ENCODE results near the gene ASS1.

ASS1 gene

DNA sequence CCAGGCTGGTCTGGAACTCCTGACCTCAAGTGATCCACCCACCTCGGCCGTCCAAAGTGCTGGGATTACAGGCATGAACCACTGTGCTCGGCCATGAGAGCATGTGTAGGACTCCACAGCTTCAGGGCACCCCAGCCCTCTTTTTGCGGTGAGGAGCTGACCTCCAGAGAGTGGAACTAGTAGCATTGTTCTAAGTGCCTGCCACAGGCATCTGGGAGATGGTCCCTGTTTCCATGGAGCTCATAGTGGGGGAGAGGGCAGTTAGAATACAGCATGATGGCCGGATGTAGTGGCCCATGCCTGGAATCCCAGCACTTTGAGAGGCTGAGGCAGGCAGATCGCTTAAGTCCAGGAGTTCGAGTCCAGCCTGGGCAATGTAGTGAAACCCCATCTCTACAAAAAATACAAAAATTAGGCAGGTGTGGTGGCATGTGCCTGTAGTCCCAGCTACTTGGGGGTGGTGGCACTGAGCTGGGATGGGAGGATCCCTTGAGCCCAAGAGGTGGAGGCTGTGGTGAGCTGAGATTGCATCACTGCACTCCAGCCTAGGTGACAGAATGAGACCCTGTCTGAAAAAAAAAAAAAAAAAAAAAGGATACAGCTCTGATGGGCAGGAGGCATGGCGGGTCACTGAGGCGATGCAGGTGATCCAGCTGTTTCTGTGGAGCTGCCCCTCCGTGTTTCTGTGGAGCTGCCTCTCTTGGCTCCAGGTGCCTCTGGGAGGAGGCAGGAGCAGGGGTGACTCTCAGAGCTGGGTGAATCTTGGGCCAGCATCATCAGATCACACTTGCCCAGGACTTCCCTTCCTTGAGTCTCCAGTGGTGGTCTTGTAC, 4.2 kb downstream of the ASS1 start:
- no peak overlapping the region for H3K4me3 ChIP-seq (ENCODE audit: low read depth, low read length)
- DNase-seq (ENCODE audit: low read depth) = no peak

DNA sequence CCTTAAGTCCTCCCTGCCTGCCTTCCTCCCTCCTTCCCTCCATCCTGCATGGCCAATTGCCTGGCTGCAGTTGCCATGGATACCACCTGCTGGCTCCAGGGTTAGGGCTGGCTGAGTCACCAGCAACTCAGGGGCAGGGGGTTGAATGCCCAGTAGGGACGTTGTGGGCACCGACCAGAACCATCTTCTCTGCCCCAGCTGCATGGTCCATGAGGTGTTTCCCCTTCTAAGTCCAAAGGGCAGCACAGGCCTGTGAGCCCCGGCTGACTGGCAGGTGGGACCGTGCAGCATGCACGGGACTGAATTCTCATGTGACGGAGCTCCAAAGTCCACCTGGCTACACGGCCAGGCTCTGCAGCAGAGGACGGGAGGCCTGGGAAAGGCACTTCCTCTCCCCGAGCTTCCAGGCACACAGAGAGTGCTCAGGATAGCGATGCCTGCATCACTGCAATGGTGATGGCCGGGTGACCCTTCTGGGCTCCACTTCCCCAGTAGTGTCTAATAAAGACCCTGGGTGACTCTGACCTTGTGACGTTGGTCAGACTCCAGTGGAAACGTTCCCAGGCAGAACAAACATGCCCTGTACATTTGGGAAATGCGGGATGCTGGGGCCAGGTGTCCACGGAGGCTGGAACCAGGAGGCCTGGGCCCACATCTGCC, 5.7 kb downstream of the ASS1 start:
- no peak for DNase-seq (ENCODE audit: low read depth)
- no peak overlapping the region for H3K4me3 ChIP-seq (ENCODE audit: low read depth, low read length)

DNA sequence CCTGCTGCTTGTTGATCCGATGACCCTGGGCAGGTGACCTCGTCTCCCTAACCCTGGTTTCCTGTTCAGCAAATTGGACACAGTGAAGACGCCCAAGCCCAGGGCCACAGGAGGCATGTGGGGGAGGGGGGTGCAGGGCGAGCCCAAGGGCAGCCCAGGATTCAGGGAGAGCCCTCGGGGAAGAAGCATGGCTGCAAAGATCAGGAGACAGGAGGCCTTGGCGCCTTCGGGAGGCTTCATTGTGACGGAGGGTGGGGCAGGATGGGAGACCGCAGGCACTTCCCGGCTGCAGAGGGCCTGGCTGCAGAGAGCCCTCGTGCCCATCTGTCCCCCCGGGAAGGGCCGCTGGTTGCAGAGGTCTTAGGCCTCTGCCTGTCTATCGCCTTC, 6.2 kb downstream of the ASS1 start:
- no peak overlapping the region for H3K4me3 ChIP-seq (ENCODE audit: low read depth, low read length)
- DNase-seq (ENCODE audit: low read depth) = no peak

- DNase-seq (ENCODE audit: low read depth) = peak; percentile 84
These were observed 7.0 kb downstream of the ASS1 start for GRCh38 chr9:130451509-130452388.

GRCh38 chr9:130452835-130453234, 8.1 kb downstream of the ASS1 start:
- DNase-seq (ENCODE audit: low read depth) = no peak
- no peak overlapping the region for H3K4me3 ChIP-seq (ENCODE audit: low read depth, low read length)

More at GRCh38 chr9:130451509-130452388, 7.0 kb downstream of the ASS1 start:
- H3K4me3 ChIP-seq (ENCODE audit: low read depth, low read length) = no peak overlapping the region

DNA sequence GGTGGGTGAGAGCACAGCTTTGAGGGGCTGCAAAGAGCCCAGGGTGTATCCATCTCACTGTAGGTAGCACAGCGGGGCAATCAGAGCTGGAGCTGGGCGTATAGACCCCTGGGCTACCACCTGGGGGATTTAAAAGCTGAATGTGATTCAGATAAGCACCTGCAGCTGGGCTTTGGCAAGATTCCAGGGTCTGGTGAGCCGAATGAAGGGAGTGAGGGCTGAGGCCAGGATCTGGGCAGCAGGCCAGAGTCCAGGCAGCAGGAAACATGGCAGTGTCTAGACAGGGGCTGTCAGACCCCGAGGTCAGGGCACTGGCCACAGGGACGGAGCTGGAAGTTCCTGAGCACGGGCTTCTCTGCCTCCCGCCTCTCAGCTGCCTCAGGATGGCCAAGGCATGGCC, 8.7 kb downstream of the ASS1 start:
- no peak for DNase-seq (ENCODE audit: low read depth)

DNA sequence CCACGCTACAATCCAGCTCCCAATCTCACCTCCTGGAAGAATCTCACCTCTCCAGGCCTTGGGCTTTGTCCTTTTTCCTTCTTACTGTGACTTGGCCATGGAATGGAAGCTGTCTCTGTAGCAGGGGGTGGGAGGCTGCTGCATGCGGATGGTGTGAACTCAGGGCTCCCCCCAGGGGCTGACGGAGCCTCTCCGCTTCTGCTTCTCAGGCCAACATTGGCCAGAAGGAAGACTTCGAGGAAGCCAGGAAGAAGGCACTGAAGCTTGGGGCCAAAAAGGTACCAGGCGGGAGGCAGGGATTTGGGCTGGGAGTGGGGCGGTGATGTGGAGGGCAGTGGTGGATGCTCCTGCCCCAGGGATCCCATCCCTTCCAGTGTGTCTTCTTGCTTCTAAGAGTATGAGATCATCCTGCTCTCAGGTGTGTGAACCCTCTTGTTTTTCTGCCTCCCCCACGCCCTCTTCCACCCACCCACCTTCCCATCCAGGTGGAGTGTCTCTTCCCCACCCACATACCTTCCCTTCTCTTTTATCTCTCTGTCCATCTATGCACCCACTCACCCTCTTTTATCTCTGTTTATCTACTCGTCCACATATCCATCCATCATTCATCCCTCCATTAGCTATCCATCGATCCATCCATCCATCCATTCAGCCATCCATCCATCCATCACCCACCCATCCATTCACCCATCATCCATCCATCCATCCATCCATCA, 9.5 kb downstream of the ASS1 start:
- H3K4me3 ChIP-seq (ENCODE audit: low read depth, low read length) = no peak overlapping the region
- DNase-seq (ENCODE audit: low read depth) = no peak

More for the DNA sequence above, 8.7 kb downstream of the ASS1 start:
- no peak overlapping the region for H3K4me3 ChIP-seq (ENCODE audit: low read depth, low read length)

DNA sequence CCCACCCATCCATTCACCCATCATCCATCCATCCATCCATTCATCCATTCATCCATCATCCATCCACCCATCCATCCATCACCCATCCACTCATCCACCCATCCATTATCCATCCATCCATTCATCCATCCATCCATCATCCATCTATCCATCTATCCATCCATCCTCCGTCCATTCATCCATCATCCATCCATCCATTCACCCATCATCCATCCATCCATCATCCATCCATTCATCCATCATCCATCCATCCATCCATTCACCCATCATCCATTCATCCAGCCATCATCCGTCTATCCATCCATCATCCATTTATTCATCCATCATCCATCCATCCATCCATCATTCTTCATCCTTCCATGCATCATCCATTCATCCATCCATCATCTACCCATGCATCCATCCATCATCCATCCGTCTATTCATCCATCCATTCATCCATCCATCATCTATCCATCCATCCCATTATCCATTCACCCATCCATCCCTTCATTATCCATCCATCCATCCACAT, 10.1 kb downstream of the ASS1 start:
- no peak overlapping the region for H3K4me3 ChIP-seq (ENCODE audit: low read depth, low read length)
- no peak for DNase-seq (ENCODE audit: low read depth)

- no peak overlapping the region for H3K4me3 ChIP-seq (ENCODE audit: low read depth, low read length)
- DNase-seq (ENCODE audit: low read depth) = no peak
These were observed 13.5 kb downstream of the ASS1 start for GRCh38 chr9:130458027-130458803.

DNA sequence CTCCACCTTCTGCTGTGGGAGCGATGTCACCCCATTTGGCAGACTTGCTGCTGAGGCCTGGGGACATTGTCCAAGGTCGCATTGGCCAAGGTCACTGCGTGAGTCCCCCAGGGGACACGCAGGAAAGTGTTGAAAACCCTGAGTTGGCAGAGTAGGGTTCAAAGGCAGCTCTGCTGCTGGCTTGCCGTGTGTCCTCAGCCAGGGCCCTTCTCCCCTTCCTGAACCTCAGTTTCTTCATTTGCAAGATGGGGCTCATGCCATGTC, 14.0 kb downstream of the ASS1 start:
- H3K4me3 ChIP-seq (ENCODE audit: low read depth, low read length) = no peak overlapping the region
- no peak for DNase-seq (ENCODE audit: low read depth)

DNA sequence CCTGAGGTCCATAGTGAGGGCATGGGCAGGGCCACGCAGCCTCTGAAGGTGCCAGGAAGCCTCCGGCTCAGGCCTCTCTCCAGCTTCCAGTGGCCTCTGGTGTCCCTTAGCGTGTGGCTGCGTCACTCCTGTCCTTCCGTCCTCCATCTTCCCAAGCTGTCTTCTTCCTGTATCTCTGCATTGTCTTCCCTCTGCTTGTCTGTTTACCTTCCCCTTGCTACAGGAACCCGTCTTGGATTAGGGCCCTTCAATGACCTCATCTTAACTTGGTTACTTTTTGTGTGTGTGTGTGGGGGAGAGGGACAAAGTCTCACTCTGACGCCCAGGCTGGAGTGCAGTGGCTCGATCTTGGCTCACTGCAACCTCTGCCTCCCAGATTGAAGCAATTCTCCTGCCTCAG, 14.4 kb downstream of the ASS1 start:
- H3K4me3 ChIP-seq (ENCODE audit: low read depth, low read length) = no peak overlapping the region
- DNase-seq (ENCODE audit: low read depth) = no peak

GRCh38 chr9:130459941-130460669, 15.3 kb downstream of the ASS1 start:
- no peak for DNase-seq (ENCODE audit: low read depth)
- no peak overlapping the region for H3K4me3 ChIP-seq (ENCODE audit: low read depth, low read length)

GRCh38 chr9:130461218-130461630, 16.5 kb downstream of the ASS1 start:
- DNase-seq (ENCODE audit: low read depth) = no peak
- H3K4me3 ChIP-seq (ENCODE audit: low read depth, low read length) = no peak overlapping the region

GRCh38 chr9:130461731-130462130, 17.0 kb downstream of the ASS1 start:
- H3K4me3 ChIP-seq (ENCODE audit: low read depth, low read length) = no peak overlapping the region
- DNase-seq (ENCODE audit: low read depth) = no peak

DNA sequence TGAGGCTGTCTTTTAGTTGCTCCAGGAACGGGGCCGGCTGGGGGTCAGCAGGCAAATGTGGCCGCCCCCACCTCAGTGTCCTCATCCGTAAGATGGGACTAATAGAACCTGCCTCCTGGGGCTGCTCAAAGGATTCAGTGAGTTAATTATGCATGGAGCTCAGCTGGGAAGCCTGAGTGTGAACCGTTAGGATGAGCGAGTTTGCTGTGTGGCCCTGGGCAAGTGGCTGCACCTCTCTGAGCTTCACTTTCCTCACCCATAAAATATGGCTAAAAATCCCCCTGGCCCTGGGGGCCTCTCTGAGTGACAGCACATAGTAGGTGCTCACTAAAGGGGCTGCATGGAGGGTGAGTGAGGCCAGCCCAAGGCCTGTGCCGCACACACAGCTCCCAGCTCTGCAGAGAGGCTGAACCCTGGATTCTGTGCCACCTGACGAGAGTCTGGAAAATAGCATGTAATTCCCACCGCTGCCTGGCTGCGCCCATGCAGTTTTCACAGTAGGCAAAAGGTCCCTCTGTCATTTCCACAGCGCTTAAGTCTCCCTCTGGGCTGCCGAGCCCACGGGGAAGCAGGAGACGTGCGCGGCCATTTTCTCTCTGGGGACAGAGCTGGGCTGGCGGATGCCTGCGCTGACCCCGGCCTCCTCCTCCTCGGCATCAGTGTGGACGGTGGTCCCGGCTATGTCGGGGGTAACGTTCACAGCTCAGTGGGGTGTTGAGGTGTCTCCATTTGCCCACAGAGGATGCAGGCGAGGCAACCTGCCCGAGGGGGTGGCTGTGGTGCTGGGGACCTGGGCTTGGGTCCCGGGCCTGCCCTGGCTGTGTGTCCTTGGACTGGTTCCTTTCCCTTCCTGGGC, 18.2 kb downstream of the ASS1 start:
- DNase-seq (ENCODE audit: low read depth) = no peak
- H3K4me3 ChIP-seq (ENCODE audit: low read depth, low read length) = no peak overlapping the region

DNA sequence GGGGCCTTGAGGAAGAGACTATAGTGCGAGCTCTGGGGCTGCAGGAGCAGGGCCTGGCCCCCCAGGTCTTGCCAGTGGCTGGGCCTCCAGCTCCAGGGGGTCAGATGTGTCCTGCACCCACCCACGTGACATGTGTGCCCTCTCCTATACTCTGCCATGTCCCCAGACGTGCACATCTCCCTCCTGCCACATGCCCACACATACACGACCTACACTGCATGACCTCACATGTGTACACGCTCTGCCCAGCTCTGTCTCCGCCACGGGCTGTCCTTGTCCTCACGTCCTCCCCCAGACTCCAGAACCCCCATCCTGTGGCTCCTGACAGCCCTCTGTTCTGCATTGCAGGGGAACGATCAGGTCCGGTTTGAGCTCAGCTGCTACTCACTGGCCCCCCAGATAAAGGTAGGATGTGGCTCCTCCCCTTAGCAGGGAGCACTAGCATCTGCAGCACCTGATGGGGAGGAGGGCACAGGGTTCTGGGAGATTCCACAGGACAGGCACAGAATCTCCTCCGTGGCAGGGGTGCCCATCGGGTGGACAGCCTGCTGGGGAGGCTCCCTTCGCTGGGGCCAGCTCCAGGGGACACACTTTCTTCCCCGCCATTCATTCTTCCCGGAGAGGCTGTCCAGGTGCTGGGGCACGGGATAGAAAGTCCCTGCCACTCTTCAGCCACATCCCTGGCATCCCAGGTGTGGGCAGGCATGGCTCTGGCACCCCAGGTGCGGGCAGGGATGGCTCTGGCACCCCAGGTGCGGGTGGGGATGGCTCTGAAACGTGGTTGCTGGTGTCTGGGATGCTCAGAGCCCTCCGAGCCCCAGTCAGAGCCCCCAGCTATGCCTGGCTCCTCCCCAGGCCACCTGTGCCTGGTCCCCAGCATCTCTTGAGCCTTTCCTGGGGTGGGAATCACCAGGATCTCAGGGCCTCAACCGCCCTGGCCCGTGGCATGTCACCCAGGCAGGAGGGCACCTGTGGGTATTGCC, 19.3 kb downstream of the ASS1 start:
- H3K4me3 ChIP-seq (ENCODE audit: low read depth, low read length) = no peak overlapping the region
- DNase-seq (ENCODE audit: low read depth) = no peak

Measured in skeletal muscle cell (primary cell).